Astrocyte (in vitro differentiated cells and primary cell): ENCODE results near the gene CD99. TPM values are rescaled to one million over a fixed set of nuclear protein-coding genes. Genes with fewer than 3 reads are reported as not detected.
A peak's percentile ranks its signal among the peaks of the same experiment; 100 is the strongest.
"Not testable (repeated sequence)": the region's sequence is repeated elsewhere in the genome, so short reads cannot be mapped to it uniquely, and the experiment has no call there.

Experiments
- DNase-seq: peaks from one replicate; pipeline ENCODE4 v3.0.0-alpha.2; 2010; ENCODE audit warnings: low read depth
- FAIRE-seq: peaks from 2 replicates; lab custom pipeline; 2011; peaks lifted over from hg19 to GRCh38; lab: Jason Lieb, UNC
- H2AFZ ChIP-seq: 2 replicates; pipeline ENCODE4 v1.6.0; 2012; ENCODE audit warnings: low read depth, low read length, inconsistent platforms
- H3K27ac ChIP-seq: 2 replicates; pipeline ENCODE4 v1.5.1; 2011; ENCODE audit warnings: low read depth, low read length, inconsistent platforms
- H3K27me3 ChIP-seq: 2 replicates; pipeline ENCODE4 v1.6.0; 2011; ENCODE audit warnings: low read length, inconsistent platforms; ENCODE audit not compliant: insufficient read depth
- H3K36me3 ChIP-seq: 2 replicates; pipeline ENCODE4 v1.5.1; 2011; ENCODE audit warnings: low read length, inconsistent platforms; ENCODE audit not compliant: insufficient read depth
- H3K4me1 ChIP-seq: 2 replicates; pipeline ENCODE4 v1.5.1; 2011; ENCODE audit warnings: low read length, inconsistent platforms; ENCODE audit not compliant: insufficient read depth
- H3K4me2 ChIP-seq: 2 replicates; pipeline ENCODE4 v1.6.0; 2012; ENCODE audit warnings: low read length, inconsistent platforms
- H3K4me3 ChIP-seq: 2 replicates; pipeline ENCODE4 v1.5.1; 2011; ENCODE audit warnings: low read depth, mild to moderate bottlenecking, low read length, inconsistent platforms; ENCODE audit not compliant: insufficient read depth
- H3K79me2 ChIP-seq: 2 replicates; pipeline ENCODE4 v1.6.0; 2012; ENCODE audit warnings: mild to moderate bottlenecking, low read length, inconsistent platforms; ENCODE audit not compliant: insufficient read depth
- H3K9ac ChIP-seq: 2 replicates; pipeline ENCODE4 v1.6.0; 2012; ENCODE audit warnings: mild to moderate bottlenecking, low read length, inconsistent platforms
- H3K9me3 ChIP-seq: 2 replicates; pipeline ENCODE4 v1.5.1; 2012; ENCODE audit warnings: low read depth, mild to moderate bottlenecking, low read length, inconsistent platforms; ENCODE audit not compliant: insufficient read depth
- H4K20me1 ChIP-seq: 2 replicates; pipeline ENCODE4 v1.6.0; 2012; ENCODE audit warnings: low read length, inconsistent platforms; ENCODE audit not compliant: insufficient read depth
- H3K27ac Mint-ChIP-seq: one replicate; pipeline ENCODE4 v1.8.0; 2021; ENCODE audit warnings: mild to moderate bottlenecking, mixed read lengths; ENCODE audit not compliant: unreplicated experiment
- H3K27me3 Mint-ChIP-seq: one replicate; pipeline ENCODE4 v1.8.0; 2021; ENCODE audit warnings: low read depth, mixed read lengths; ENCODE audit not compliant: unreplicated experiment
- H3K36me3 Mint-ChIP-seq: one replicate; pipeline ENCODE4 v1.8.0; 2021; ENCODE audit warnings: low read depth, mixed read lengths; ENCODE audit not compliant: unreplicated experiment
- H3K4me1 Mint-ChIP-seq: one replicate; pipeline ENCODE4 v1.8.0; 2021; ENCODE audit warnings: low read depth, mixed read lengths; ENCODE audit not compliant: unreplicated experiment
- H3K4me3 Mint-ChIP-seq: one replicate; pipeline ENCODE4 v1.8.0; 2021; ENCODE audit warnings: mild to moderate bottlenecking, moderate library complexity, mixed read lengths; ENCODE audit not compliant: unreplicated experiment
- H3K9me3 Mint-ChIP-seq: one replicate; pipeline ENCODE4 v1.8.0; 2021; ENCODE audit warnings: mild to moderate bottlenecking, mixed read lengths; ENCODE audit not compliant: unreplicated experiment
- CTCF ChIP-seq: IDR thresholded peaks from 2 replicates; pipeline ENCODE4 v1.5.1; 2011; ENCODE audit warnings: low read depth, mild to moderate bottlenecking, inconsistent platforms, low read length, moderate library complexity; ENCODE audit not compliant: insufficient read depth
- EZH2 ChIP-seq: IDR thresholded peaks from 2 replicates; pipeline ENCODE4 v1.6.1; 2012; ENCODE audit warnings: mild to moderate bottlenecking, low read length, inconsistent platforms; ENCODE audit not compliant: insufficient read depth
- total RNA-seq: library from RNA; stranded (reverse); gene quantifications from 2 replicates; pipeline ENCODE4 v1.2.1, GENCODE V29; 2021

The CD99 gene
- total RNA-seq, 1 donor from 2014 or later: 448 TPM

- Mint-ChIP-seq H3K27ac (no peak overlapping the region), H3K36me3 (peaks cover 2% of the 10 kb centered on the region), H3K27me3 (peaks cover 1% of the 10 kb centered on the region), H3K9me3 (peaks cover 4% of the 10 kb centered on the region), H3K4me3 (no peak overlapping the region), H3K4me1 (no peaks in the 10 kb centered on the region)
- no peaks in the 10 kb centered on the region for H3K9me3 ChIP-seq
- H3K36me3 ChIP-seq: no peaks in the 10 kb centered on the region
- H3K9ac ChIP-seq: no peak overlapping the region
- no peak overlapping the region for H2AFZ ChIP-seq
- TF ChIP-seq EZH2 (no peak), CTCF (no peak)
- no peaks in the 10 kb centered on the region for H3K27me3 ChIP-seq
- no peaks in the 10 kb centered on the region for H4K20me1 ChIP-seq
- H3K27ac ChIP-seq: no peak overlapping the region
- H3K4me1 ChIP-seq: no peaks in the 10 kb centered on the region
- no peak overlapping the region for H3K4me3 ChIP-seq
- no peaks in the 10 kb centered on the region for H3K79me2 ChIP-seq
- H3K4me2 ChIP-seq: no peak overlapping the region
- no peak for DNase-seq
- FAIRE-seq: no peak
Observed at GRCh38 chrX:2670978-2671377, 20.1 kb upstream of the CD99 start.

- peaks cover 4% of the 10 kb centered on the region for H3K9me3 Mint-ChIP-seq
- no peak overlapping the region for H3K27ac ChIP-seq
- no peak overlapping the region for H2AFZ ChIP-seq
- H3K27ac Mint-ChIP-seq: no peak overlapping the region
- no peak overlapping the region for H3K4me3 Mint-ChIP-seq
- DNase-seq: no peak
- H3K9ac ChIP-seq: no peak overlapping the region
- peaks cover 2% of the 10 kb centered on the region for H3K36me3 Mint-ChIP-seq
- H3K4me2 ChIP-seq: no peak overlapping the region
- no peak overlapping the region for H3K4me3 ChIP-seq
- no peaks in the 10 kb centered on the region for H4K20me1 ChIP-seq
- H3K9me3 ChIP-seq: no peaks in the 10 kb centered on the region
- H3K27me3 ChIP-seq: no peaks in the 10 kb centered on the region
- FAIRE-seq: no peak
- no peaks in the 10 kb centered on the region for H3K79me2 ChIP-seq
- no peaks in the 10 kb centered on the region for H3K36me3 ChIP-seq
- H3K4me1 Mint-ChIP-seq: peaks cover 5% of the 10 kb centered on the region
- peaks cover 5% of the 10 kb centered on the region for H3K4me1 ChIP-seq
- TF ChIP-seq CTCF (no peak), EZH2 (no peak)
- no peaks in the 10 kb centered on the region for H3K27me3 Mint-ChIP-seq
Observed at GRCh38 chrX:2672084-2672483, 19.0 kb upstream of the CD99 start.

GRCh38 chrX:2673611-2674010, 17.5 kb upstream of the CD99 start:
- peaks cover 7% of the 10 kb centered on the region for H3K9me3 Mint-ChIP-seq
- H3K36me3 Mint-ChIP-seq: peaks cover 2% of the 10 kb centered on the region
- H3K9me3 ChIP-seq: no peaks in the 10 kb centered on the region
- H3K4me1 Mint-ChIP-seq: peaks cover 16% of the 10 kb centered on the region
- no peak overlapping the region for H3K4me2 ChIP-seq
- no peaks in the 10 kb centered on the region for H3K27me3 ChIP-seq
- H3K36me3 ChIP-seq: no peaks in the 10 kb centered on the region
- H3K27ac ChIP-seq: no peak overlapping the region
- no peak overlapping the region for H3K4me3 ChIP-seq
- H3K9ac ChIP-seq: no peak overlapping the region
- H3K27me3 Mint-ChIP-seq: no peaks in the 10 kb centered on the region
- FAIRE-seq (no peak), DNase-seq (no peak)
- no peaks in the 10 kb centered on the region for H4K20me1 ChIP-seq
- no peak overlapping the region for H2AFZ ChIP-seq
- peaks cover 14% of the 10 kb centered on the region for H3K4me1 ChIP-seq
- H3K4me3 Mint-ChIP-seq: no peak overlapping the region
- H3K79me2 ChIP-seq: no peaks in the 10 kb centered on the region
- H3K27ac Mint-ChIP-seq: no peak overlapping the region
- TF ChIP-seq CTCF (no peak), EZH2 (no peak)

- FAIRE-seq, H3K9me3 Mint-ChIP-seq, H3K36me3 Mint-ChIP-seq, H3K27ac ChIP-seq, H2AFZ ChIP-seq, H3K4me2 ChIP-seq, H3K9ac ChIP-seq, H3K9me3 ChIP-seq, H3K79me2 ChIP-seq, H3K36me3 ChIP-seq, H3K4me3 ChIP-seq, H3K27me3 ChIP-seq, H4K20me1 ChIP-seq, H3K27me3 Mint-ChIP-seq, H3K27ac Mint-ChIP-seq, H3K4me3 Mint-ChIP-seq: not testable (repeated sequence)
- peaks cover 16% of the 10 kb centered on the region for H3K4me1 Mint-ChIP-seq
- DNase-seq: peak; percentile 33
- peaks cover 22% of the 10 kb centered on the region for H3K4me1 ChIP-seq
Observed at GRCh38 chrX:2675657-2676200, 15.4 kb upstream of the CD99 start.
